ENCODE results near the gene MB. TPM values are rescaled to one million over a fixed set of nuclear protein-coding genes. Genes with fewer than 3 reads are reported as not detected.

The MB gene
- total and polyA plus RNA-seq, 9 of the 15 experiments (the other 6 are each of a cell fraction or from before 2014, with no cell fraction given): not detected

GRCh38 chr22:35633520-35633919 is 16.4 kb upstream of the MB start (continued):
- TF ChIP-seq MNT (conservative IDR thresholded peaks at IDR 0.05): no peak
- no peak for TF ChIP-seq MAX (CRISPR knock-in tag; IDR thresholded peaks at IDR 0.05)
- no peak for TF ChIP-seq KLF1 (tag; IDR thresholded peaks at IDR 0.05)
- no peak for TF ChIP-seq HCFC1 (IDR thresholded peaks at IDR 0.05; ENCODE audit: low read depth, low read length)
- no peak for TF ChIP-seq NR1H2 (CRISPR knock-in tag; IDR thresholded peaks at IDR 0.05)
- no peak for TF ChIP-seq ZC3H4 (CRISPR knock-in tag; IDR thresholded peaks at IDR 0.05; ENCODE audit: borderline replicate concordance)
- peak; percentile 50; the same call in 1 of the 2 replicates for TF ChIP-seq TOE1 (IDR thresholded peaks at IDR 0.05; ENCODE audit: borderline replicate concordance)
- TF ChIP-seq TOE1 (CRISPR knock-in tag; IDR thresholded peaks at IDR 0.05; ENCODE audit: borderline replicate concordance, low read depth): no peak
- no peak for TF ChIP-seq ZFP1 (CRISPR knock-in tag; IDR thresholded peaks at IDR 0.05)
- TF ChIP-seq ZNF124 (CRISPR knock-in tag; IDR thresholded peaks at IDR 0.05): no peak
- TF ChIP-seq ZNF780A (CRISPR knock-in tag; IDR thresholded peaks at IDR 0.05): no peak
- TF ChIP-seq ZNF655 (CRISPR knock-in tag; IDR thresholded peaks at IDR 0.05): no peak
- TF ChIP-seq RBM25 (IDR thresholded peaks at IDR 0.05; ENCODE audit: low read depth, low read length, severe bottlenecking): no peak
- TF ChIP-seq EP300 (IDR thresholded peaks at IDR 0.05; ENCODE audit: low read length): no peak
- no peak for TF ChIP-seq TAF7 (tag; IDR thresholded peaks at IDR 0.05)
